B cell (primary cell): ENCODE measurements around the gene PDE11A. TPM values are rescaled to one million over a fixed set of nuclear protein-coding genes. Genes with fewer than 3 reads are reported as not detected.
"Not testable (repeated sequence)": the region's sequence is repeated elsewhere in the genome, so short reads cannot be mapped to it uniquely, and the experiment has no call there.

Source experiments
- ATAC-seq: fragments of 200-7000 bp; cut with Tn5 transposase; one replicate; pipeline ENCODE4 v1.10.0; 2021; ENCODE audit warnings: low read depth, mild to moderate bottlenecking, moderate number of reproducible peaks, moderate library complexity
- CTCF ChIA-PET: fragments of 350-600 bp; sonication (Branson Sonifier 250); formaldehyde crosslinking; loops from one replicate; lab custom pipeline; 2021; ENCODE audit warnings: antibody characterized with exemption, inconsistent platforms; lab: Charles Lee
- POLR2A ChIA-PET: fragments of 350-600 bp; sonication (Branson Sonifier 250); formaldehyde crosslinking; loops from one replicate; lab custom pipeline; 2021; ENCODE audit warnings: antibody characterized with exemption; lab: Charles Lee
- DNase-seq: peaks from one replicate; pipeline ENCODE4 v3.0.0; 2013
- H2AFZ ChIP-seq: 2 replicates; pipeline ENCODE4 v1.6.1; 2012; ENCODE audit warnings: mild to moderate bottlenecking, low read depth, low read length; ENCODE audit not compliant: insufficient read depth, poor library complexity, severe bottlenecking
- H3K27ac ChIP-seq, 2 donors: 1 replicate in 1 of 2; 2 replicates in 1 of 2; pipeline ENCODE4 v1.5.1; 2012 to 2013; ENCODE audit warnings: low read length in 2 of 2, mild to moderate bottlenecking in 2 of 2, moderate library complexity in 1 of 2
- H3K27me3 ChIP-seq, 4 experiments: fragments of 200-600 bp in 1 of 4; sonication (generic) in 1 of 4; replicated peaks in 1 of 4; 1 replicate in 2 of 4; 2 replicates in 2 of 4; pipeline versions ENCODE4 v1.6.1 to v1.7.0; 2013 to 2016; ENCODE audit warnings: low read length in 3 of 4, mild to moderate bottlenecking in 2 of 4, mixed read lengths in 1 of 4, moderate library complexity in 1 of 4; ENCODE audit not compliant: insufficient read depth in 4 of 4, control insufficient read depth in 3 of 4; ENCODE audit errors: control extremely low read depth in 1 of 4
- H3K36me3 ChIP-seq, 2 experiments: replicated peaks in 1 of 2; 1 replicate in 1 of 2; 2 replicates in 1 of 2; pipeline versions ENCODE4 v1.6.1 to v1.7.1; 2013; ENCODE audit warnings: low read length in 1 of 2; ENCODE audit not compliant: insufficient read depth in 2 of 2, control insufficient read depth in 1 of 2; ENCODE audit errors: control extremely low read depth in 1 of 2, extremely low read depth in 1 of 2
- H3K4me1 ChIP-seq, 2 donors: fragments of 200-600 bp in 1 of 2; sonication (generic) in 1 of 2; 1 replicate in 1 of 2; 2 replicates in 1 of 2; pipeline versions ENCODE4 v1.5.1 to v1.6.1; 2013 to 2017; ENCODE audit warnings: low read length in 2 of 2; ENCODE audit not compliant: control insufficient read depth in 2 of 2, insufficient read depth in 2 of 2
- H3K4me2 ChIP-seq: replicated peaks from 2 replicates; pipeline ENCODE3; 2012; ENCODE audit warnings: mild to moderate bottlenecking, low read depth, low read length; ENCODE audit not compliant: poor library complexity, severe bottlenecking
- H3K4me3 ChIP-seq, 5 experiments: fragments of 200-600 bp in 1 of 5; sonication (generic) in 1 of 5; 1 replicate in 3 of 5; 2 replicates in 2 of 5; pipeline versions ENCODE4 v1.5.1 to v1.7.0; 2011 to 2016; ENCODE audit warnings: low read length in 4 of 5, mild to moderate bottlenecking in 4 of 5, low read depth in 2 of 5, control low read depth in 1 of 5, moderate library complexity in 1 of 5; ENCODE audit not compliant: insufficient read depth in 1 of 5; ENCODE audit errors: control extremely low read depth in 1 of 5, extremely low read depth in 1 of 5
- H3K79me2 ChIP-seq: fragments of 200-600 bp; sonication (generic); one replicate; pipeline ENCODE4 v1.6.0; 2016; ENCODE audit warnings: low read length; ENCODE audit not compliant: control insufficient read depth, insufficient read depth
- H3K9ac ChIP-seq: fragments of 200-600 bp; sonication (generic); 2 replicates; pipeline ENCODE4 v1.6.1; 2017; ENCODE audit warnings: mild to moderate bottlenecking, low read length, moderate library complexity
- H3K9me3 ChIP-seq, 3 donors: one replicate each; pipeline versions ENCODE4 v1.6.1 to v1.7.1; 2013; ENCODE audit warnings: low read length in 2 of 3; ENCODE audit not compliant: control insufficient read depth in 2 of 3, insufficient read depth in 1 of 3; ENCODE audit errors: control extremely low read depth in 1 of 3
- H4K20me1 ChIP-seq: 2 replicates; pipeline ENCODE4 v1.6.0; 2012; ENCODE audit warnings: mild to moderate bottlenecking, low read length; ENCODE audit not compliant: insufficient read depth, control insufficient read depth, poor library complexity, severe bottlenecking
- H3K27ac Mint-ChIP-seq: one replicate; pipeline ENCODE4 v1.8.0; 2021; ENCODE audit warnings: mixed read lengths
- H3K27me3 Mint-ChIP-seq: one replicate; pipeline ENCODE4 v1.8.0; 2021; ENCODE audit warnings: mixed read lengths
- H3K4me1 Mint-ChIP-seq: one replicate; pipeline ENCODE4 v1.8.0; 2021; ENCODE audit warnings: mixed read lengths
- H3K4me3 Mint-ChIP-seq: one replicate; pipeline ENCODE4 v1.8.0; 2021; ENCODE audit warnings: mixed read lengths
- H3K9me3 Mint-ChIP-seq: one replicate; pipeline ENCODE4 v1.8.0; 2022; ENCODE audit warnings: mixed read lengths; ENCODE audit not compliant: insufficient read depth
- CTCF ChIP-seq: fragments of 200-600 bp; IDR thresholded peaks from one replicate; pipeline ENCODE4 v1.8.0; 2022; ENCODE audit warnings: antibody characterized with exemption, mild to moderate bottlenecking
- EZH2 ChIP-seq: IDR thresholded peaks from 2 replicates; pipeline ENCODE4 v1.6.1; 2012; ENCODE audit warnings: borderline replicate concordance, low read depth, mild to moderate bottlenecking, moderate library complexity, low read length; ENCODE audit not compliant: insufficient read depth, poor library complexity, severe bottlenecking
- WGBS: methylation state at CpG from one replicate; pipeline ENCODE4 v1.1.5; 2013; ENCODE audit warnings: missing lambda C conversion rate; ENCODE audit not compliant: insufficient coverage; 5-methylcytosine and 5-hydroxymethylcytosine counted together
- intact Hi-C: fragments of 100-400 bp; cut with micrococcal nuclease; formaldehyde crosslinking; loops from one replicate; pipeline ENCODE4 v1.10.0; 2022
- polyA plus RNA-seq: library from polyadenylated mRNA; depleted of rRNA; stranded (reverse); fragments of >200 nt; gene quantifications from 2 replicates; pipeline ENCODE4 v1.2.3, GENCODE V29; 2012
- total RNA-seq, 2 donors: library from RNA; stranded (reverse); fragments of 120-200 nt in 1 of 2; gene quantifications; 1 replicate in 1 of 2; 2 replicates in 1 of 2; pipeline versions ENCODE4 v1.2.3 to v1.2.4, GENCODE V29; 2013 to 2022

PDE11A gene
- total and polyA plus RNA-seq, 2 donors (not counting 1 experiment from before 2014, with no cell fraction given) = 0.25 TPM; not detected in 1

- no peak overlapping the region for H2AFZ ChIP-seq
- POLR2A ChIA-PET = no interaction called here
- intact Hi-C loops = no loop called here
Measured at GRCh38 chr2:178082408-178083045, 9.9 kb upstream of the PDE11A start.

GRCh38 chr2:178079279-178079678, 6.7 kb upstream of the PDE11A start:
- H3K9ac ChIP-seq, H3K9me3 Mint-ChIP-seq, H3K4me2 ChIP-seq, H3K27ac Mint-ChIP-seq, H3K4me3 Mint-ChIP-seq, H3K4me3 ChIP-seq, H3K79me2 ChIP-seq, H3K4me1 ChIP-seq, H2AFZ ChIP-seq, ATAC-seq, H3K9me3 ChIP-seq, H4K20me1 ChIP-seq, intact Hi-C loops, DNase-seq, H3K4me1 Mint-ChIP-seq, H3K27ac ChIP-seq, H3K27me3 ChIP-seq, POLR2A ChIA-PET, H3K36me3 ChIP-seq, CTCF ChIA-PET: not testable (repeated sequence)
- WGBS = no CpG with 5 or more reads among the region's 3 CpGs
- peaks cover 17% of the 10 kb centered on the region for H3K27me3 Mint-ChIP-seq

More at GRCh38 chr2:178082408-178083045, 9.9 kb upstream of the PDE11A start:
- no peaks in the 10 kb centered on the region for H3K4me1 Mint-ChIP-seq
- no peak overlapping the region for H3K27ac ChIP-seq
- no peaks in the 10 kb centered on the region for H3K9me3 ChIP-seq
- peaks cover 17% of the 10 kb centered on the region for H3K27me3 Mint-ChIP-seq
- H3K36me3 ChIP-seq = no peaks in the 10 kb centered on the region
- H3K79me2 ChIP-seq = no peaks in the 10 kb centered on the region
- H3K4me2 ChIP-seq = no peak overlapping the region
- ATAC-seq = no peak
- no peak overlapping the region for H3K4me3 ChIP-seq
- H3K4me1 ChIP-seq = no peaks in the 10 kb centered on the region
- TF ChIP-seq EZH2 (no peak), CTCF (no peak)
- no peak for DNase-seq
- no peak overlapping the region for H3K27ac Mint-ChIP-seq
- no peak overlapping the region for H3K4me3 Mint-ChIP-seq
- H3K9me3 Mint-ChIP-seq = peaks cover 3% of the 10 kb centered on the region
- CTCF ChIA-PET = interaction anchor here (0.6 kb wide), 1 partner anchor 136 kb away, joined by 3 read pairs; no protein-coding TSS in a partner anchor
- whole genome bisulfite sequencing = 94% methylated on average over 3 of the region's 3 CpGs
- no peak overlapping the region for H3K9ac ChIP-seq
- H3K27me3 ChIP-seq = no peaks in the 10 kb centered on the region
- no peaks in the 10 kb centered on the region for H4K20me1 ChIP-seq
